Psoas muscle (tissue), 8 donors: ENCODE results near the gene EIPR1. TPM values are rescaled to one million over a fixed set of nuclear protein-coding genes. Genes with fewer than 3 reads are reported as not detected.

ENCODE experiments used
- ATAC-seq, 4 donors: fragments of 200-7000 bp; cut with Tn5 transposase; one replicate each; pipeline ENCODE4 v1.9.1; 2020; ENCODE audit warnings: moderate library complexity in 3 of 4, mild to moderate bottlenecking in 2 of 4
- DNase-seq, 2 donors: peaks; one replicate each; pipeline ENCODE4 v3.0.0-alpha.2; 2020
- H3K27ac ChIP-seq: fragments of 200-600 bp; one replicate; pipeline ENCODE4 v1.8.0; 2022
- H3K27me3 ChIP-seq, 3 donors: fragments of 200-600 bp in 1 of 3; one replicate each; pipeline versions ENCODE4 v1.6.1 to v1.8.0; 2013 to 2022; ENCODE audit warnings: low read length in 2 of 3, mild to moderate bottlenecking in 2 of 3, moderate library complexity in 1 of 3; ENCODE audit not compliant: insufficient read depth in 3 of 3
- H3K36me3 ChIP-seq, 2 donors: fragments of 200-600 bp in 1 of 2; one replicate each; pipeline versions ENCODE4 v1.6.1 to v1.8.0; 2013 to 2022; ENCODE audit warnings: low read depth in 1 of 2, mild to moderate bottlenecking in 1 of 2, moderate library complexity in 1 of 2; ENCODE audit not compliant: insufficient read depth in 1 of 2
- H3K4me1 ChIP-seq: fragments of 200-600 bp; one replicate; pipeline ENCODE4 v1.8.0; 2022
- H3K4me3 ChIP-seq: fragments of 200-600 bp; one replicate; pipeline ENCODE4 v1.8.0; 2022; ENCODE audit warnings: mild to moderate bottlenecking
- H3K9me3 ChIP-seq: fragments of 200-600 bp; one replicate; pipeline ENCODE4 v1.8.0; 2022
- CTCF ChIP-seq: fragments of 200-600 bp; IDR thresholded peaks from one replicate; pipeline ENCODE4 v1.8.0; 2022; ENCODE audit warnings: antibody characterized with exemption
- WGBS, 3 donors: extraction: QIAGEN DNeasy Blood & Tissue Kit; methylation state at CpG; one replicate each; pipeline versions ENCODE4 v1.1.6 to v1.1.7; 2013; 5-methylcytosine and 5-hydroxymethylcytosine counted together
- intact Hi-C, 2 donors: fragments of 100-400 bp; cut with DNase I; formaldehyde crosslinking; loops; one replicate each; pipeline versions ENCODE4 v1.11.0 to v1.14.2; 2022
- polyA plus RNA-seq, 3 donors: library from polyadenylated mRNA; stranded (reverse); fragments of 200-250 nt; gene quantifications; one replicate each; pipeline ENCODE4 v1.2.3, GENCODE V29; 2013
- total RNA-seq, 4 donors: library from RNA; stranded (reverse); fragmentation: NEBNext Ultra II Directional in 2 of 4; extraction: Animal tissue kit (Norgen Biotek cat#: 25700) in 2 of 4; gene quantifications; one replicate each; pipeline versions ENCODE4 v1.2.1 to v1.2.4, GENCODE V29; 2021 to 2023
- donor health status: healthy with polysubstance abuse.
- donor health status: DM: no; HTN: no; CAD: no; lungs with moderate emphysema.
- donor health status: Bipolar disorder and iron deficiency.
- donor health status: healthy.
- donor health status: DM: yes; HTN: yes; CAD: no.
- donor health status: DM: no; HTN: no; CAD: no.
- donor health status: DM: no; HTN: no; CAD: no.
- donor health status: DM: yes; HTN: yes; CAD: no.

The EIPR1 gene
- total and polyA plus RNA-seq, 7 donors, result 9.7 to 42.1 (median 12.5) TPM

- Histone ChIP-seq H3K27ac (no peak overlapping the region), H3K36me3 (no peaks in the 10 kb centered on the region), H3K4me3 (no peak overlapping the region), H3K27me3 (no peaks in the 10 kb centered on the region), H3K9me3 (no peaks in the 10 kb centered on the region), H3K4me1 (no peaks in the 10 kb centered on the region)
- WGBS, 3 donors, result 94 to 96% (median 95%) methylated on average over 9 of the region's 9 CpGs
- DNase-seq (no peak), ATAC-seq (no peak)
- no peak for TF ChIP-seq CTCF
- intact Hi-C loops, result no loop called here
Observed at GRCh38 chr2:3342324-3342723, 35.3 kb downstream of the EIPR1 start.

- ATAC-seq, result no peak
- no peak for DNase-seq
- H3K4me1 ChIP-seq, result no peaks in the 10 kb centered on the region
- no peak overlapping the region for H3K27ac ChIP-seq
- no peaks in the 10 kb centered on the region for H3K36me3 ChIP-seq
- WGBS, 3 donors, result 93 to 96% (median 95%) methylated on average over 8 of the region's 8 CpGs
- H3K4me3 ChIP-seq, result no peak overlapping the region
- no peaks in the 10 kb centered on the region for H3K27me3 ChIP-seq
- no peaks in the 10 kb centered on the region for H3K9me3 ChIP-seq
- intact Hi-C loops, result no loop called here
- TF ChIP-seq CTCF, result no peak
Observed at GRCh38 chr2:3341336-3341735, 36.3 kb downstream of the EIPR1 start.

GRCh38 chr2:3340144-3340543 lies 37.5 kb downstream of the EIPR1 start:
- H3K9me3 ChIP-seq, result no peaks in the 10 kb centered on the region
- no peaks in the 10 kb centered on the region for H3K27me3 ChIP-seq
- intact Hi-C loops, result no loop called here
- no peak overlapping the region for H3K4me3 ChIP-seq
- TF ChIP-seq CTCF, result no peak
- ATAC-seq, result no peak
- H3K36me3 ChIP-seq, result no peaks in the 10 kb centered on the region
- no peak for DNase-seq
- 91 to 96% (median 96%) methylated on average over 10 of the region's 10 CpGs for WGBS, 3 donors
- no peaks in the 10 kb centered on the region for H3K4me1 ChIP-seq
- no peak overlapping the region for H3K27ac ChIP-seq

- TF ChIP-seq CTCF, result no peak
- no peak for DNase-seq
- intact Hi-C loops, result no loop called here
- Histone ChIP-seq H3K36me3 (no peaks in the 10 kb centered on the region), H3K27ac (no peak overlapping the region), H3K9me3 (no peaks in the 10 kb centered on the region), H3K4me1 (no peaks in the 10 kb centered on the region), H3K4me3 (no peak overlapping the region), H3K27me3 (no peaks in the 10 kb centered on the region)
- 88 to 95% (median 91%) methylated on average over 10 of the region's 10 CpGs for WGBS, 3 donors
- ATAC-seq, result no peak
Observed at GRCh38 chr2:3338340-3338739, 39.3 kb downstream of the EIPR1 start.

- Histone ChIP-seq H3K4me1 (no peaks in the 10 kb centered on the region), H3K36me3 (no peaks in the 10 kb centered on the region), H3K27ac (no peak overlapping the region), H3K9me3 (no peaks in the 10 kb centered on the region), H3K4me3 (no peak overlapping the region), H3K27me3 (no peaks in the 10 kb centered on the region)
- DNase-seq, result no peak
- no peak for TF ChIP-seq CTCF
- ATAC-seq, result no peak
- 93 to 100% (median 94%) methylated on average over 2 of the region's 2 CpGs for WGBS, 3 donors
- intact Hi-C loops, result no loop called here
Observed at GRCh38 chr2:3336844-3337243, 40.8 kb downstream of the EIPR1 start.
